Hepatic stellate cell (primary cell): ENCODE data around the gene GARIN5B.
"Not testable (repeated sequence)": the region's sequence is repeated elsewhere in the genome, so short reads cannot be mapped to it uniquely, and the experiment has no call there.

Source experiments
- DNase-seq: peaks from one replicate; pipeline ENCODE4 v3.0.0; 2011; ENCODE audit warnings: low spot score

Gene GARIN5B

DNA sequence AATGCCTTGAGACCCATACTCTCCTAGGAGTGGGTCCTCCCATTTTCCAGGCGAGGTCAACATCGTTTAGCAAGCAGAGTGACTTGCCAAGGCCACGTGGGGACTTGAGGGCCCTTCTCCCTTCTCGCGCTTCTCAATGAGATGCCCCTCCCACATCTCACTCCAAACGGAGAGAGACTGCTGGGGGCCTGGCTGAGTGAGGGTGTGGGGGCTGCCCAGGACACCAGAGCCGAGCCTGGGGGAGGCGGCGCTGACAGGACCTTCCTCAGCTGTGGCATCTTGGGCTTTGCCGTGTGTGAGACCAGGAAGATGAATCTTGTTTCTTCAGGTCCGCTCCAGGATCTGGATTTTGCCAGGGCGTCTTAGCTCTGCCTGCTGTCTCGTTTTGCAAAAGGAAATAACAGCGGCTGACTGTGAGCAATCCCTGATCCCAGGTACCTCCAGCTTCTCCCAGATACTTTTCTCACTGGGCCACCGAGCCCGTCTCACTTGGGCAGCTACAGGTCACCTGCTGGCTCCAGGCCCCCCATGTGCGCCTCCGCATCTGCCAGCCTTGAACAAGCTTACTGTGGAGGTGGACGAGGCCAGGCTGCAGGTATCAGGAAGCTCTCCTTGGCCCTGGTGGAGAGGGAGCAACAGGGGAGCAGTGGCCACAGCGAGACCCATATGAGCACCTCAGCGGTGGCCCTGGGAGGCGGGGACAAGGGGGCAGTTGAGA, 14.6 kb downstream of the GARIN5B start:
- DNase-seq: no peak

- no peak for DNase-seq
These were observed 15.5 kb downstream of the GARIN5B start for GRCh38 chr19:55347442-55348009.

GRCh38 chr19:55346725-55347441, 16.2 kb downstream of the GARIN5B start:
- DNase-seq: no peak

DNA sequence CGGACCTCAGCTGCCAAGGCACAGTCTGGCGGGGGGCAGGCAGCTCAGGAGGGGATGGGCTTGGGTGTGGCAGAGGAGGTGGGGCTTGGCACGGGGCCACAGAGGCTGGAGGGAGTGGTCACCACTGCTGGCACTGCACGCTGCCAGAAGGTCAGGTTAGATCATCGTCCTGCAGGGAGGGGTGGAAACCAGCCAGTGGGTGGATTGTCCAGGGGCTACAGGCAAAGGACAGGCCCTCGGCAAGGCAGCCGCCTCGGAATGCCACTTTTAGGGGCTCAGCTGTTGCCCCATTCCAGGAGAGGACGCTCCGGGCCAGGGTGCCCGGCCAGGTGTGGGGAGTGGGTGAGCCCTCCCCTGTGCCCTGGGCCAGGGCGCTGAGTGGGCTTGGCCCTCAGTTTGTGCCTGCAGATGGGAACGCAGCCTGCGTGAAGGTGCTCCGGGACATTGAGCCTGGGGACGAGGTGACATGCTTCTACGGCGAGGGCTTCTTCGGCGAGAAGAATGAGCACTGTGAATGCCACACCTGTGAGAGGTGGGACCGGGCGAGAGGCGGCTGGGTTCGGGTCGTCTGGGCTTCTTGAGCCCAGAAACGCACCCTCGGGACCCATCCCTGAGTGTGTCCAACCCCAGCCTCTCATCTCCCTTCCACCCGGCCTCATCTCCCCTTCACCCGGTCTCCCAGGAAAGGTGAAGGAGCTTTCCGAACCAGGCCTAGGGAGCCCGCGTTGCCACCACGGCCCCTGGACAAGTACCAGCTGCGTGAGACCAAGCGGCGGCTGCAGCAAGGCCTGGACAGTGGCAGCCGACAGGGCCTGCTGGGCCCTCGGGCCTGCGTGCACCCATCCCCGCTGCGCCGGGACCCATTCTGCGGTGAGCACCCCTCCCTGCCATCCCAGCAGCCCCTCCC, 17.0 kb downstream of the GARIN5B start:
- DNase-seq: no peak

DNA sequence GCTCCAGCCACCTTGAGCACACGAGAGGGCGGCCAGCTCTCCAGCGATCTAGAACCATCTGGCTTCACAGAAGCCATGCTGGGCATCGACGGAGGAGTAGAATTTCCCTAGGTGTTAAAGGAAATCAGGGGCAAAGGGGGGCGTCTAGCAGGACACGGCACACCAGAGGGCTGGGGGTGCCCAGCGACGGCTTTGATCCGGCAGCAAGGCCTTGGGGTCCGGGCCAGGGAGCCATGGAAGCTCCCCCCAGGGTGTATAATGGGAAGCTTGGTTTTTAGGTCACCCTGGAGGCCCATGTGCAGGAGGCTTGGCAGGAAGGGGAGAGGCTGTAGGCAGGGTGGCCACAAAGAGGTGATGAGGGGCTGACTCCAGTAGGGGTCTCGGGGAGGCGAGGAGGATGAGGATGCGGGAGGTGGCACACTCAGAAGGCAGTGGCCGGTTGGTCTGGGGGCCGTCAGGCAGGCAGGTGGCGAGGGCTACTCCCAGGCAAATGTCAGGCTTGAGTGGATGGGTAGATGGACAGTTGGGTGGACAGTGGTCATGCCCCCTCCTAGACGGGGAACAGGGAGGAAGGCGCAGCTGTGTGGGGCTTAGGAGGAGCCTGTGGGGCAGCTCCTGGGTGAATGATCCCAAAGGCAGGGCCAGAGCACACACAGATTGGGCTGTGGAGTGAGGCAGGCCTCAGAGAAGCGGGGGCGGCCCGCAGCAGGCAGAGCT, 17.8 kb downstream of the GARIN5B start:
- DNase-seq: no peak

GRCh38 chr19:55344444-55344843, 18.6 kb downstream of the GARIN5B start:
- no peak for DNase-seq

DNA sequence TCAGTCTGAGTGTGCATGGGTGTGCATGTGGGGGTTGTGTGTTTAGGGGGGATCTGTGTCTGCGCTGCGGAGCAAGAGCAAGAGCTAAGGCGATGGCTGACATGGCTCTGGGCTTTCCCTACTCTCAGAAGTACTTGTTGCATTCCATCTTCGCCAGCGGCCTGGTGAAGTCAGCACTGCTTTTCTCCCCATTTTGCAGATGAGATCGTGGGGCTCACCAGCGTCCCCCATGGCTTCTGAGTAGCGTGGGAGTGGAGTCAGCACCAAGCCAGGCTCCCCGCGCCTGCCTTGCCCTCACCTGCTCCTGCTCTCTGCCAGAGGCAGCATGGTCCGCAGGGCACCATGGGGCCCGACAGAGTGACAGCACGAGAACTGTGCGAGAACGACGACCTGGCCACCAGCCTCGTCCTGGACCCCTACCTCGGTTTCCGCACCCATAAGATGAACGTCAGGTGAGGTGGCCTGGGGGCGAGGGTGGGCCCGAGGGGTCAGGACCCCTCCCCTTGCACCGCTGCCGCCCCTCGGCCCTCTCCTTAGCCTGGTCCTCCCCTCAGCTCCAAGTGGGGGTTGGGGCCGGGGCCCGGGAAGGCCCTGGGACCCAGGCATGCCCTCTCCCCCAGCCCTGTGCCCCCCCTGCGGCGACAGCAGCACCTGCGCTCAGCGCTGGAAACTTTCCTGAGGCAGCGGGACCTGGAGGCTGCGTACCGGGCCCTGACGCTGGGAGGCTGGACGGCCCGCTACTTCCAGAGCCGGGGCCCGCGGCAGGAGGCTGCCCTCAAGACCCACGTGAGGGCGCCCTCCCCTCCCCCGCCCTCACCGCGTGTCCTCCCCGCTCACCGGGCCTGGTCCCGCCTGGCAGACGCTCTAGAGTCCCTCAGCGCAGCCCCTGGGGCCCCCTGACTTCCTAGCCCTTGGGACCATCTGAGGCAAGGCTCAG, 21.2 kb downstream of the GARIN5B start:
- no peak for DNase-seq

- DNase-seq: peak; percentile 87
These were observed 21.9 kb downstream of the GARIN5B start for GRCh38 chr19:55341171-55341588.

- DNase-seq: no peak
These were observed 22.3 kb downstream of the GARIN5B start for GRCh38 chr19:55340784-55341147.

DNA sequence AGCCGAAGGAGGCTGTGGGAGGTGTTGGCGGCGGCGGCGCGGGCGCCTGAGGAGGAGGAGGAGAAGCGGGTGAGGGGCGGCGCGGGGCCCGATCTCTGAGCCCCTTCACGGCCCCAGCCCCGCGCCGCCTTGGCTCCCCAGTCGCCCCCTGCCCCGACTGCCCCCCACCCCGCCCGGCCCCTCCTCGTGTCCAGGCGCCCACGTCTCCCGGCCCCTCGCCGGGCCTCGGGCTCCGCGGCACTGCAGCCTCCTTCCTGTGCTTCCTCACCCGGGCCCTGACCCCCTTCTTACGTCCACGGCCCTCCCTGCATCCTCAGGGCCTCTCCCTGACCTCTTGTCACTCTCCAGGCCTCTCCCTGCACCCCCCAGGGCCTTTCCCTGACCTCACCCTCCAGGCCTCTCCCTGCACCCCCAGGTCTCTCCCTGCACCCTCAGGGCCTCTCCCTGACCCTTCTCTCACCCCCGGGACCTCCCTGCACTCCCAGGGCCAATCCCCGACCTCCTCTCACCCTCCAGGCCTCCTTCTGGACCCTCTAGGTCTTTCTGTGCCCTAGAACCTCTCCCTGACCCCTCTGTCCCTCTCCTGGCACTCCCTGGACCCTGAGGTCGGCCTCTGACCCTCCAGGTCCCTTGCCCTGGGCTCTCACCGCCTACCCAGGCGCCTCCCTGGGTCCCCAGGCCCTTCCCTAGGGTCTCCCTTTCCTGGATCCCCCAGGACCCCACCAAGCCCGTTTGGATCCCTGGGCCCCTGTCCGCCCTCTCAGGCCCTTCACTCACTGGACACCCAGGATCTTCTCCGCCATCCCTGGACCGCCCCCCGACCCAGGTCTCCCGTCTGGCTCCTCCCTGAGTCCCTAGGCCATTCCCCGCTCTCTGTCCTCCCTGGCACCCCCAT, 22.9 kb downstream of the GARIN5B start:
- no peak for DNase-seq

GRCh38 chr19:55339105-55339888, 23.8 kb downstream of the GARIN5B start, which contains the start of gene KMT5C:
TSS of gene KMT5C (plus strand) at chr19:55339876. CDS start at chr19:55341937, 2,061 bp downstream.
- DNase-seq: peak; percentile 100

GRCh38 chr19:55336101-55336500, 27.0 kb downstream of the GARIN5B start:
- DNase-seq: no peak

DNA sequence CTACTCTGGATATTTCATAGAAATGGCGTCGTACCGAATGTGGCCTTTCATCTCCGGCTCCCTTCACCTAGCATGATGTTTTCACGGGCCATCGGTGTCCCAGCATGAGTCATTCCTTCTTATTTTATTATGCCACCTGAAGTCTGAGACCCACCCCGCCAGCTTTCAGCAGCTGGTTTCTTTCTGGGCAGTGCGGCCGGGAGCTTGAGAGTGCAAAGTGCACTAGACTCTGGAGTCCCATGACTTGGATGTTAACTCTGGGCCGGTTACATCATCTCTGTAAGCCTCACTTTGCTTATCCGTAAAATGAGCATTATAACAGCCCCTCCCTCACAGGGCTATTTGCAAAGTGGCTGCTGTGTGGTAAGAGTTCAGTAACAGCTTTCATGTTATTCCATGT, 29.2 kb downstream of the GARIN5B start:
- no peak for DNase-seq

DNA sequence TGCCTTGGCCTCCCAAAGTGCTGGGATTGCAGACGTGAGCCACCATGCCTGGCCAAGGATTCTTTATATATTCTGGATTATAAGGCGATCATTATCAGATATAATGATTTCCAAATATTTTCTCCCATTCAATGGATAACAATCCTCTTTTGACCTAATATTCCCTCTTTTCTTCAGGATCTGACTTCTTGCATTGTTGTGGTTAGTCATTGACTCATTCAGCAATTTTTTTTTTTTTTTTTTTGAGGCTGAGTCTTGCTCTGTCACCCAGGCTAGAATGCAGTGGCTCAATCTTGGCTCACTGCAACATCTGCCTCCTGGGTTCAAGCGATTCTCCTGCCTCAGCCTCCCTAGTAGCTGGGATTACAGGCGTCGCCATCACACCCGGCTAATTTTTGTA, 33.3 kb downstream of the GARIN5B start:
- not testable (repeated sequence) for DNase-seq

GRCh38 chr19:55328774-55329318, 34.2 kb downstream of the GARIN5B start:
- peak; percentile 58 for DNase-seq

DNA sequence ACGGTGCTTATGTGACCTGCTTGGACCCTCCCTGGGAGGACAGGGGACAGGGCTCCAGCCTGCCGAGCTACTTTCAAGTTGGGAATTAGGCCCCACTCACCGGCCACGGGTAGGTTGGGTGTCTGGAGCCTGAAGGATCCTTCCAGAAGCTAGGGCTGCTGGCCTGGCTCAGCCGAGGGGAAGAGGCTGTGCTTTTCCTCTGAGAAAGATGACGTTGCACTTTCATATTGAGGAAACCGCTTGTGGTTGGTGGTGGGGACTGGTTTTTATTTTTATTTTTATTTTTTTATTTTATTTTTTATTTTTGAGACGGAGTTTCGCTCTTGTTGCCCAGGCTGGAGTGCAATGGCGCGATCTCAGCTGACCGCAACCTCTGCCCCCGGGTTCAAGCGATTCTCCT, 37.9 kb downstream of the GARIN5B start, which contains the start of gene TMEM150B:
Gene TMEM150B (minus strand): TSS at position 170 of the 400 bp plus-strand sequence. CDS start 4,305 bp downstream, outside the sequence.
- no peak for DNase-seq

DNA sequence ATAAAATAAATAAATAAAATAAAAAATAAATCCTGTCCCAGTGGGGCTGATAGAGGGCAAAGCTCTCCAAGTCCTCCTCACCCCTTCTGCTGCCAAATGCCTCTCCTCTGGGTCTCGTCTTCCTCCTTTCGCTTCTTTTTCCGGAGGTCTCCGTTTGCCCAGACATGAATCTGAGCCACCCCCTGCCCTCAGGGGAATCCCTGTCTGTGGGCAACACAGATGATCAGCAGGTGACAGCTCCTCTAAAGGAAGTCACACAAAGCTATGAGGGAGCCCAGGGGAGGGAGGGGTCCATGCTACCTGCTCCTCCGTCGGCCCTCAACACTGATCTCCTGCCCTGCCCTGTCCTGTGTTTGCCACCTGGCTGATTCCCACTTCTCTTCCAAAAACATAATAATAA, 38.4 kb downstream of the GARIN5B start:
- no peak for DNase-seq
